Measurements from ENCODE around the gene RRP1. TPM values are rescaled to one million over a fixed set of nuclear protein-coding genes. Genes with fewer than 3 reads are reported as not detected.
A peak's percentile ranks its signal among the peaks of the same experiment; 100 is the strongest.

Gene RRP1
- total RNA-seq, 1 donor from 2014 or later, result 19.0 TPM

DNA sequence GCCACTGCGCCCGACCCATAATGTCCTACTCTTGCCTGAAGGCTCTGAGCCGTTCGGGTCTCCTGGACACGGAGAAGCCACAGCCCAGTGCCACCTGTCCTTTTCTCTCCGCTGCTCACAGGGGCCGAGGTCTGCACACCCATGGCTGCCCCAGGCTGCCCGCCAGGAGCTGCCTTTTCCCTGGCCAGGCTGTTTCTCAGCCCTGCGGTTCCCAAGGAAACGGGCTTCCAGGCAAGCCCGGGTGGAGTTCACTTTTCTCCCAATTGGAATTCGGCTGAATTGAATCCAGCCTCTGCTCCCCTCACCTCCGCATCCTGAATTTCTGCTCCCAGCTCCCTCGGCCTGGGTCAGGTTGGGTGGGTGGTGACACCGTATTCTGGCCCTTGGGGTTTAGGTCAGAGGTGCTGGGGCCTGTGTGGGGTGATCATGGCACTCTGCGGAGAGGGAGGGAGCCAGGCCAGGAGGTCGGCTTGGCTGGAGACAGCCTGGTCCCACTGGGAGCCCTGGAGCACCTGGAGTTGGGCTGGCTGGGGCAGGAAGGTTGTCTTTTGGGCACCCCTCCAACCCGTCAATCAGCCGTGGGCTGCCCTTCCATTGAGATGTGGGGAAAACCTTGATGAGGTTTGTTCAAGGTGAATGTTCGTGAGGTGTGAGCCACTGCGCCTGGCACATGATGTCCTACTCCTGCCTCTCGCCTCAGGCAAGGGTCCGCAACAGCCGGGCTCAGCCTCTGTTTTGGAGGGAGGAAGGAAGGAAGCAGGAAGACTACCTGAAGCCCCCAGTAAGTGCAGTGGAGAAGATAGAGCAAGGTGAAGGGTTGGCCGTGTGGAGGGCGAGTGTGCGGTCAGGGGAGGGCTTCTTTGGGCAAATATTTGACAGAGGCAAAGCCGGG is 25.1 kb downstream of the RRP1 start:
- Histone ChIP-seq H3K9me3 (no peaks in the 10 kb centered on the region), H3K36me3 (no peaks in the 10 kb centered on the region), H3K27me3 (no peaks in the 10 kb centered on the region), H3K4me1 (peaks cover 20% of the 10 kb centered on the region), H3K27ac (no peak overlapping the region), H3K4me3 (no peak overlapping the region)
- intact Hi-C loops (cut with DNase I), result loop anchor here (5.0 kb wide), 1 partner anchor 163 kb away; no protein-coding TSS in a partner anchor
- TF ChIP-seq, protein P1, sequence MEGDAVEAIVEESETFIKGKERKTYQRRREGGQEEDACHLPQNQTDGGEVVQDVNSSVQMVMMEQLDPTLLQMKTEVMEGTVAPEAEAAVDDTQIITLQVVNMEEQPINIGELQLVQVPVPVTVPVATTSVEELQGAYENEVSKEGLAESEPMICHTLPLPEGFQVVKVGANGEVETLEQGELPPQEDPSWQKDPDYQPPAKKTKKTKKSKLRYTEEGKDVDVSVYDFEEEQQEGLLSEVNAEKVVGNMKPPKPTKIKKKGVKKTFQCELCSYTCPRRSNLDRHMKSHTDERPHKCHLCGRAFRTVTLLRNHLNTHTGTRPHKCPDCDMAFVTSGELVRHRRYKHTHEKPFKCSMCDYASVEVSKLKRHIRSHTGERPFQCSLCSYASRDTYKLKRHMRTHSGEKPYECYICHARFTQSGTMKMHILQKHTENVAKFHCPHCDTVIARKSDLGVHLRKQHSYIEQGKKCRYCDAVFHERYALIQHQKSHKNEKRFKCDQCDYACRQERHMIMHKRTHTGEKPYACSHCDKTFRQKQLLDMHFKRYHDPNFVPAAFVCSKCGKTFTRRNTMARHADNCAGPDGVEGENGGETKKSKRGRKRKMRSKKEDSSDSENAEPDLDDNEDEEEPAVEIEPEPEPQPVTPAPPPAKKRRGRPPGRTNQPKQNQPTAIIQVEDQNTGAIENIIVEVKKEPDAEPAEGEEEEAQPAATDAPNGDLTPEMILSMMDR (IDR thresholded peaks at IDR 0.05), result no peak
- DNase-seq (no peak), ATAC-seq (no peak)

DNA sequence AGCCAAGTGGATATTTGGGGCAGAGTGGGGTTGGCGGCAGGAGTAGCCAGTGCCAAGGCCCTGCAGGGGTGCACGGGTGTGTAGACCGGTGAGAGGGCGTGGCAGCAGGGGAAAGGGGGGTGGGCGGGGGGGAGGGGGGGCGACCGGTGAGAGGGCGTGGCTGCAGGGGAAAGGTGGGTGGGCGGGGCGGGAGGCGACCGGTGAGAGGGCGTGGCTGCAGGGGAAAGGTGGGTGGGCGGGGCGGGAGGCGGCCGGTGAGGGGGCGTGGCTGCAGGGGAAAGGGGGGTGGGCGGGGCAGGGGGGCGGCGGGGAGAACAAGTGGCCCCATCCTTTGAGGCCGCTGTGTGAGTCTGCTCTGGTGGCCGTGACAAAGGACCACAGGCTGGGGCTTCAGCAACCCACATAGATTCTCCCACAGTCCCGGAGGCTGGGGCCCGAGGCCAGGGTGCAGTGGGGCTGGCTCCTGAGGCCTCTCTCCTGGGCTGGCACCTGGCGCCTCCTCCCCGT is 25.8 kb downstream of the RRP1 start:
- ATAC-seq, result no peak
- Histone ChIP-seq H3K4me3 (no peak overlapping the region), H3K36me3 (no peaks in the 10 kb centered on the region), H3K27ac (no peak overlapping the region), H3K27me3 (no peaks in the 10 kb centered on the region), H3K4me1 (peaks cover 20% of the 10 kb centered on the region), H3K9me3 (no peaks in the 10 kb centered on the region)
- DNase-seq, result no peak
- TF ChIP-seq, protein P1 (IDR thresholded peaks at IDR 0.05), result no peak
- intact Hi-C loops (cut with DNase I), result no loop called here

DNA sequence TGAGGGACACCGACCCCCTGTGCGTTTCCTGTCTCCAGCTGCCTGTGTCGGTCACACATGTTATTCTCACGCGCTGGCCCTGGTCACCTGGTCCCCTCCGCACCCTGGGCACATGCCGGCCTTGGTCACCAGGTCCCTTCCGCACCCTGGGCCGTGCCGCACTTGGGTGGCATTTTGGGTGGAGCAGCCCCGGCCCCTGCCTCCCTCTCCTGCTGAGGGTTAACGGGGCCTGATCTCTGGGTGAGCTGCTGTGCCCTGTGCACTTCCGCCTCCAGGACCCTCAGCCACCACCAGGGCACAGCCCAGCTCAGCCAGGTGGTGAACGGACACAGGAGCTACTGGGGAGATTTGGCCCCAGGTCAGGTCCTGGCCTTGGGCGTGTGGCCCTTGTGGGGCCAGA is 26.6 kb downstream of the RRP1 start:
- TF ChIP-seq, protein P1 (IDR thresholded peaks at IDR 0.05), result no peak
- DNase-seq (no peak), ATAC-seq (no peak)
- intact Hi-C loops (cut with DNase I), result no loop called here
- Histone ChIP-seq H3K4me1 (peaks cover 17% of the 10 kb centered on the region), H3K36me3 (no peaks in the 10 kb centered on the region), H3K4me3 (no peak overlapping the region), H3K27me3 (no peaks in the 10 kb centered on the region), H3K9me3 (no peaks in the 10 kb centered on the region), H3K27ac (no peak overlapping the region)

DNA sequence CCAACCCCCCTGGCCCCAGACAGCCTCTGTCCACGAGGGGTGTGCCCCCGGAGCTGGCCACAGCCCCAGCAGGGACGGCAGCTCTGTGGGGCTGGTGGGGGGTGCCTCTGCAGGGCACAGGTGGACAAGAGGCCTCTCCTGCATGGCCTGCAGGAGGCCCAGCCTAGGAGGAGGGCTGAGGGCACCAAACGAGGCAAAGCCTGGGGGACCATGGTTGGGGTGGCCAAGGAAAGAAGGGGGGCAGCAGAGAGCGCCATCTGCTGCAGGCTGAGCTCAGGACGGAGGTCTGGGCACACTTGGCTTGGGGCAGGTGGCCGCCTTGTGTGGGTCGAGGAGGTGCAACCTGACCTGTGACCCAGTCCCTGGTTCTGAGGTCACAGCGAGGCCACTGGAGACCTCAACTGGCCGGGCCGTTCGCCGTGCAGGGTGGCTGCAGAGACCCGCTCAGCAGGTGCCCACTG is 27.3 kb downstream of the RRP1 start:
- no peak for ATAC-seq
- TF ChIP-seq, protein P1 (IDR thresholded peaks at IDR 0.05), result no peak
- intact Hi-C loops (cut with DNase I), result no loop called here
- peaks cover 11% of the 10 kb centered on the region for H3K4me1 ChIP-seq
- H3K4me3 ChIP-seq, result no peak overlapping the region
- no peaks in the 10 kb centered on the region for H3K27me3 ChIP-seq
- H3K9me3 ChIP-seq, result no peaks in the 10 kb centered on the region
- H3K36me3 ChIP-seq, result no peaks in the 10 kb centered on the region
- DNase-seq, result no peak
- H3K27ac ChIP-seq, result no peak overlapping the region

DNA sequence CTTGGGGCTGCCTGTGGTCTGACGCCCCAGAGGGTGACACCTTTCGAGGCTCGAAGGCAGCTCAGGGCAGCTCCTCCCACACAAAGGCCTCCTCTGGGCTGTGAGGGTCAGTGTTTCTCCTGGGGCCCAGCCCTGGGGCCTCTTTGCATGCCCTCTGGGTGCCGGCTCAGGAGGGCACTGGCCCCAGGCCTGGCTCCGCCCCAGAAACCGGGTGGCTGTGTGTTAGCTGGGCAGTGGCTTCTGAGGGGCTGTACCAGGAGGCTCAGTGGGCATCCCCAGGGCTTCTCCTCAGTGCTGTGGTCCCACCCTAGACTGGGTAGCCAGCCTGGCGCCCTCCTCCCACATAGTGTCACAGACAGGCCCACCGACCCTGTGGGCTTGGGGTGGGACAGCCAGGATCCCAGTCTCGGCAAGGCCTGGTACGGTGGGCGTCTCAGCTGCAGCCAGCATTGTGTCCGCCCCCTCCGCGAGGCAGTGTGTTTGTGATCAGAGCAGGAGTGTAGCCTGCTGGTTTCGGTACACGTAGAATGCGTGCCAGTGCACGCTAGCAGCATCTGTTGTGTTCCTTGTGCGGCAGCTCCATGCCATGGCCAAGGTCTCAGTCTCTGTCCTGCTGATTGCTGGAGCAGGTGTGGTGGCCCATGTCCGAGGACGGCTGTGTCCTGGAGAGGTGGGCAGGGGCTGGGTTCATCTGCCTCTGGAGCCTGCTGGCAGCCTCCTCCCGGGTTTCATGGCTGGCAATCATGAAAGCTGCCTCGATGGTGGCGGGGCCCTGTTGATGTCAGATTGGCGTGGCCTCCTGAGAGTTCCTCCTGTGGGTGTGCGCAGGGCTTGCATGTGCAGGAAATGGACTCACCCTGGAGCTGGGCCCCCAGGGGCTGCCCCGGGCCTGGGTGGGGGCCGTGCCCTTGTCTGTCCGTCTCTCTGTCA is 28.0 kb downstream of the RRP1 start:
- no peak overlapping the region for H3K4me3 ChIP-seq
- intact Hi-C loops (cut with DNase I), result no loop called here
- DNase-seq (no peak), ATAC-seq (peak; percentile 13)
- H3K27me3 ChIP-seq, result no peaks in the 10 kb centered on the region
- no peak overlapping the region for H3K27ac ChIP-seq
- no peaks in the 10 kb centered on the region for H3K9me3 ChIP-seq
- TF ChIP-seq, protein P1 (IDR thresholded peaks at IDR 0.05), result no peak
- no peaks in the 10 kb centered on the region for H3K36me3 ChIP-seq
- peaks cover 3% of the 10 kb centered on the region for H3K4me1 ChIP-seq

Data from upper lobe of right lung (tissue), 1 donor.